OCI-LY1 (cell line): ENCODE data around the gene TULP4.

Experiments
- EZH2 ChIP-seq: fragments of 200-600 bp; sonication (generic), shearing (Covaris generic); IDR thresholded peaks from 2 replicates; pipeline ENCODE4 v1.8.0; 2017; ENCODE audit warnings: borderline replicate concordance, mixed run types, mild to moderate bottlenecking, antibody characterized with exemption, low read length, moderate library complexity, mixed read lengths
- TF ChIP-seq, protein P1 (sequence below): fragments of 200-600 bp; sonication (generic), shearing (Covaris generic); IDR thresholded peaks from 2 replicates; pipeline ENCODE4 v1.5.1; 2017; ENCODE audit warnings: mild to moderate bottlenecking, antibody characterized with exemption, low read length, moderate library complexity, mixed read lengths

DNA sequence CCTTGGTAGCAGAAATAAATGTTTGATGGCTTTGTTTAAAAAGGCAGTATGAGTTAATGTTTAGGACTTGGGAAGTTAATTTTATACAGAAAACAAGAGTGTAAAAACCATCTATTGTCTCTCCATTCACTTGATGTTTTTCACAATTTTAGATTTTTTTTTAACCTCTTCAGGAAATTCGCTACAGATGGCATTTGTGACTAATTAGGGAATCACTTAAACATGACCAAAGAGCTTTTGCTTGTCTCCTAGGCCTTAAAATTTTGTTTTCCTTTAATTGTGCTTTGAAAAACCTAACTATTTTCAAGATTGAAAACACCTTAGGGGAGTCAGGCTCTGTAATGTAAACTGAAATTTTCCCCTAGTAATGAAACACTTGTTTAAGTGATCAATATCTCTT lies 17.3 kb downstream of the TULP4 start:
- no peak for TF ChIP-seq EZH2
- TF ChIP-seq, protein P1, sequence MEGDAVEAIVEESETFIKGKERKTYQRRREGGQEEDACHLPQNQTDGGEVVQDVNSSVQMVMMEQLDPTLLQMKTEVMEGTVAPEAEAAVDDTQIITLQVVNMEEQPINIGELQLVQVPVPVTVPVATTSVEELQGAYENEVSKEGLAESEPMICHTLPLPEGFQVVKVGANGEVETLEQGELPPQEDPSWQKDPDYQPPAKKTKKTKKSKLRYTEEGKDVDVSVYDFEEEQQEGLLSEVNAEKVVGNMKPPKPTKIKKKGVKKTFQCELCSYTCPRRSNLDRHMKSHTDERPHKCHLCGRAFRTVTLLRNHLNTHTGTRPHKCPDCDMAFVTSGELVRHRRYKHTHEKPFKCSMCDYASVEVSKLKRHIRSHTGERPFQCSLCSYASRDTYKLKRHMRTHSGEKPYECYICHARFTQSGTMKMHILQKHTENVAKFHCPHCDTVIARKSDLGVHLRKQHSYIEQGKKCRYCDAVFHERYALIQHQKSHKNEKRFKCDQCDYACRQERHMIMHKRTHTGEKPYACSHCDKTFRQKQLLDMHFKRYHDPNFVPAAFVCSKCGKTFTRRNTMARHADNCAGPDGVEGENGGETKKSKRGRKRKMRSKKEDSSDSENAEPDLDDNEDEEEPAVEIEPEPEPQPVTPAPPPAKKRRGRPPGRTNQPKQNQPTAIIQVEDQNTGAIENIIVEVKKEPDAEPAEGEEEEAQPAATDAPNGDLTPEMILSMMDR: no peak
